T47D (cell line): Measurements from ENCODE around the gene PPP1R12B.
"Not testable (repeated sequence)": the region's sequence is repeated elsewhere in the genome, so short reads cannot be mapped to it uniquely, and the experiment has no call there.

Source experiments
- DNase-seq, 2 experiments: peaks; one replicate each; pipeline versions ENCODE4 v3.0.0 to v3.0.0-alpha.2; 2011 to 2012; ENCODE audit warnings: low read depth in 1 of 2, low spot score in 1 of 2
- JUND ChIP-seq: IDR thresholded peaks from 2 replicates; pipeline ENCODE4 v1.6.1; 2012; ENCODE audit warnings: low read depth
- in situ Hi-C: cut with HindIII; loops from 2 replicates; pipeline ENCODE4 v1.10.0; 2016; ENCODE audit warnings: low sequenced_read_pairs, low pct_unique_long_range_greater_than_20kb

The PPP1R12B gene

DNA sequence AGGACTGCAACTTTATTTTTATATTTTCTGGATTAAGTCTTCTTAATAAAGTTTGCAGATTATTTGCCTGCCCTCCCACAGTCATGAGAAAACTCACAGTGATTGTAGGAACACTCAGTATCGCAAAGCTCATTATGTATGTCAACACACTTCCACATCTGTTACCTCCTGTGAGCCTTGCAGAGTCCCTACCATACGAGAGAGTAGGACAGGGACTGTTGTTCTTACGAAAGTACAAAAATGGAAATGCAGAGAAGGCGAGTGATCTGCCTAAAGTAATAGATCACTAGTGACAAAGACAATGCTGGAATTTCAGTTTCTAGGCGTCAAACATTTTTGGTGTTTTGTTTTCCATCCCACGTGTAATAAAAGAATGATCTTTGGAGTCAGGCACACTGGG, 230.1 kb downstream of the PPP1R12B start:
- DNase-seq, result no peak
- in situ Hi-C loops, result no loop called here
- TF ChIP-seq JUND, result no peak

DNA sequence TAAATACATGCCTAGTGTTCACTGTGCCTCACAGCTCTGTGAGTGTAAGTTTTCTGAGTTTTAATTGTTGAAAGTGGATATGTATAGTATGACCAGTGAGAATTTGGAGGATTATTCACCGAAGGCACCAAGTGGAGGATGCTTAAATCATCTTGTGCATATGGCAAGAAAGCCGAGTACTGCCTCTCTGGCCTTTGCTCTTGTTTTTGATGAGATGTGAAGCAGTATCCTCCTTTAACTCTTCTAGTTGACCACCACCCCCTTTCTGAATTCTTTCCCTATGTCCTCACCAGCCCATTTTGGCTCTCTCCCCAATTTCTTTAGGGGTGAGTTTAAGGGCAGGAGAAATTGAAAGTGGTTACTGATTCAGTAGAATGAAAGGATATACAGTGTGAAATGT, 231.3 kb downstream of the PPP1R12B start:
- DNase-seq, result no peak
- TF ChIP-seq JUND, result no peak

DNA sequence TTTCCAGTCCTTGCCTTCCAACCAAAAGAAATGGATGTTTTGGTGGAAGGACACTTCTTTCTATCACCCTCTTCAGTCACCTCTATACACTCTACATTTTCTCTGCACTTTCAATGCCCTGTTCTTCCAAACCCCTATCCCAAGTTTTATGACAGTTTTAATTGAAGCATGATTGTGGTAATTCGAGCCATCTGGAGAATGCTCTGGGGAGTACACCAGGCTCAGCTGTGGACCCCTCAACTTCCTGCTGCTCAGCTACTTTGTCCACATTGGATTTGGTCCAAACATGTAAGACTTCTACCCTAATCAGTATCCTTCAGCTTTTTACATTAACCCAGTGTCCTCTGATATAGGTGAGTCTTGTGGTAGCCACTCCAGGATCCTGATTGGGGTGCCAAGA, 232.1 kb downstream of the PPP1R12B start:
- no peak for DNase-seq
- in situ Hi-C loops, result no loop called here
- no peak for TF ChIP-seq JUND

More for the DNA sequence above, 231.3 kb downstream of the PPP1R12B start:
- in situ Hi-C loops, result no loop called here

DNA sequence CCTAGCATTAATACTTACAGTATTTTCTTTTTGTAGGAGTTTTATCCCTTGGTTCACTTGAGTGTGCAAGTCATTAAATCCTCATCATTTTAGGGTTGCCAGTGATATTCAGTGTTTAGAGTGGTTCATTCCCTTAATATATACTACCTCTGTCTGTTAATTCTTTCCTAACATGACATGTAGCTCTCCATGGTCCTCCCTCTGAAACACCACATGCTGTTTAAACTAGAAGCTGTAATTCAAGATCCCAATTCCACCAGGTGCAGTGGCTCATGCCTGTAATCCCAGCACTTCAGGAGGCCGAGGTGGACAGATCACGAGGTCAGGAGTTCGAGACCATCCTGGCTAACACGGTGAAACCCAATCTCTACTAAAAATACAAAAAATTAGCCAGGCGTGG, 233.9 kb downstream of the PPP1R12B start:
- DNase-seq, in situ Hi-C loops: not testable (repeated sequence)

DNA sequence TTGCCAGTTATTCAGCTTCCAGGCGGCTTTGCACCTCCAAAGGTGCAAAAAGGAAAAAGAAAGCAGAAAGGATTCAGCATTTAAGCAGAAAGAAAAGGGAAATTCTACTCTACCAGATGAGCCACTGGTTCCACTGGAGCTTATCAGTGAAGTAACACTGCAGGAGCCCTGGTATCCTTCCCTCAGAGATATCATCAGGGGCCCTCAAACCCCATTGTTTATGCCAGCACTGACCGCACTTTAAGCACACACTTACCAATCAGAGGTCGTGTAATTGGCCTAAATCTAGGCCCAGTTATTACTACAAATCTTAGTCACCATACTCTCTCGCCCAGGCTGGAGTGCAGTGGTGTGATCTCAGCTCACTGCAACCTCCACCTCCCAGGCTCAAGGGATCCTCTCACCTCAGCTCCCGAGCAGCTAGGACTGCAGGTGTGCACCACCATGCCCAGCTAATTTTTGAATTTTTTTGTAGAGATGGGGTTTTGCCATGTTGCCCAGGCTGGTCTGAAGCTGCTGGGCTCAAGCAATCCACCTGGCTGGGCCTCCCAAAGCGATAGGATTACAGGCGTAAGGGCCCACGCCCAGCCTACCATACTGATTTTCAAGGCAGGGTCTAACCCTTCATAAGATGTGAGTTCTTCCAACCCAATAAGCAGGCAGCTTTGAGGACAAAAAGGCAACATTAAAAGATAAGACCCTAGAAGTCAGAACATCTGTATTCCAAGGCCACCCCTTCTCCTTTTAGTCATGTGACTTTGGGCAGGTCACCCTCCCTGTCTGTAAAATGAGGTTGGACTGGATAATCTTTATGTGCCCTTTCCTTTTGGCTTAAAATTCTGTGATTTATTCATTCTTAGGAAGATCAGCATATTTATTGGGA, 236.4 kb downstream of the PPP1R12B start:
- in situ Hi-C loops, result no loop called here

DNA sequence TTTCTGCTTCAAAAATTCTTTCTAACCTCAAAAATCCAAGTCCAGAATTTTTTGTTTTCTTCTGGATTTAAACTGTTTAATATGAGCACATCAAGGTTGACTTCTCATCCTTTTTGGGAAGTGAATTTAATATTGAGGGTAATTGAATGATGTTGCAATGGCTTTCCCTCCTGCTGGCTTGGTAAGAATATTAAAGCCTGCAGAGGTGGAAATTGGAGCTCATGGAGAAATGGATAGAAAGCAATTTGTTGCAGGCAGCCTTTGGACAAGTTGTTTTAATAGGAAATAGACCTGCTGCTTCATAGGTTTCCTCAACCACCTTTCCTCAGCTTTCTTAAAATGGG, 237.1 kb downstream of the PPP1R12B start:
- in situ Hi-C loops, result no loop called here
- DNase-seq, result no peak
- no peak for TF ChIP-seq JUND

More for the DNA sequence above, 236.4 kb downstream of the PPP1R12B start:
- no peak for DNase-seq
- no peak for TF ChIP-seq JUND

DNA sequence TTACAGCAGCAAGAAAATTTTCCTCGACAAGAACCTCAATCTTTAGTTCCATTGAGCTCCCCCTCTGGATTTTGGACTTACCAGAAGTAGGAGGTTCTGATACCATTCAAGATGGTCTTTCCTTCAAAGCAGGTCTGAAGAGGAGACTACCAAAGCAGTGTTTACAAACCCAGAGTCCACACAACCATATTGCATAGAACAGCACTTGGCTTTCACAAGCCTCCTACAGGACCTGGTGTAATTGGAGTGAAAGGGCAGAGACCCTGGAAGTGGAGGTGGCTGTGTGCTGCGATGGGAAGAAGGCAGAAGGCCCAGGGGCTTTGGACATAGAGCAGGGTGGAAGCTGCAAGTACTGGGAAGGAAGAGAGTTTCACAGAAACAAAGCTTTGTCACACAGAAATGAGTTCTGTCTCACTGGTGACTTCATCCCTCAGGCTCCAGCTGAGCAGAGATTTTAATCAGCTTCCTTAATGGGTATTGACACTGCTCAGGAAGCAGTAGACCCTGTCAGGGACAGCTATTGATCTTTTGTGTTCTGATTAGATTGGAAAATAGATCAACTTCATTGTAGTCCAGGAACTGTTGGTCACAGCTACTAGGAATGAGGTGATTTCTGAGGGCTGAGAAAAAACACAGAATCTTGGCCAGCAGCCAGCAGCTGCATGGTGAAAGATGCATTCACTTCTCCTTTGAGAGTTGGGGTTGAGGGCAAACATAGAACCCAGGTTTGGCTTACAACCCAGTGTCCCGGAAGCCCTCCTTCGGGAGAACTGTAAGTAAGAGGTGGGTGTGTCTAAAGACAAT, 237.7 kb downstream of the PPP1R12B start:
- no peak for TF ChIP-seq JUND
- in situ Hi-C loops, result no loop called here

DNA sequence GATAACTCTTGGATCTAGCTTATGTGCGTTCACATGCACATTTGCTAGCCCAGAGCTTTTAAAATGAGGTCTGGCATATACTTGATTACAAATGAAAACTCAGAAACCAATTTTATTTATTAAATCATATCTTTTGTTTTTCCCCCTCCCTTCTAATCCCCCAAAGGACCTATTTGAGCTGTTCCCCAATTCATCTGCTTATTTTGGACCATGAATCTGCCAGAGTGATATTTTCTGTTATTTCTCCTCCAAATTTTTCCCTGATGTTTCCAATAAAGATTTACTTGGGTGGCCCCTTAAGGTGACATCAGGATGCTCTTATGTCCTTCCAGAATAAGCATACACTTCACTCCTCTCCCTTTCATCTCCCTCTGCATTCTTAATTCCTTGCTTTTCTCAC, 238.4 kb downstream of the PPP1R12B start:
- TF ChIP-seq JUND, result no peak
- DNase-seq, result no peak
- in situ Hi-C loops, result no loop called here

More for the DNA sequence above, 237.7 kb downstream of the PPP1R12B start:
- DNase-seq, result peak in 1 of 2 experiments; percentile 59

DNA sequence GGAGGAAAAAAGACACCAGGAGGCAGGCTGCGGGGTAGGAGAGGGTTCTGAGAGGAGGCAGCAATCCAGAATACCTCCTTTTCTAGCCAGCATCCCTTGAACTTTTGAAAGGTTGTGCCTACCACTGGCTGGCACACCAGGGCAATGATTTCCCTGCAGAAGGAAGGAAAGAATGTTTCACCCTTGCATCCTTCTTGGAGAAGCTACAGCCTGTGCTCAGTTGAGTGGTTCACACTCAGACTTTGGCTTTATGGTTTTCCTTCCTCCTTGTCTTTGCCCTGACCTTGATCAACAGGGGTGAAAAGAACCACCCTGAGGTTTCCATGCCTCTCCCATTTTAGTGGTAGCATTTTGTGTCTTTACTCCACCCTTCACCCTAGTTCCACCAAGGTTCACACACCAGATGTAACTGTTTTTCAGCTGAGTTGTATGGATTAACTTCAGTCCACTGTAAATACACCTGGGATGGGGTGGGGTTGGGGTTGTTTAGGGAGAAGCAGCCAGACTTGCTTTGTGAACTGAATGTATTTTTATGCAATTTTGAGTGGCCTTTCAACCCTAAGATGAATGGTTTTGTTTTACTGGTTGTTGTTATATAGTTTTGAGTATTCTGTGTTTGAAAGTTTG, 239.5 kb downstream of the PPP1R12B start:
- in situ Hi-C loops, result no loop called here

DNA sequence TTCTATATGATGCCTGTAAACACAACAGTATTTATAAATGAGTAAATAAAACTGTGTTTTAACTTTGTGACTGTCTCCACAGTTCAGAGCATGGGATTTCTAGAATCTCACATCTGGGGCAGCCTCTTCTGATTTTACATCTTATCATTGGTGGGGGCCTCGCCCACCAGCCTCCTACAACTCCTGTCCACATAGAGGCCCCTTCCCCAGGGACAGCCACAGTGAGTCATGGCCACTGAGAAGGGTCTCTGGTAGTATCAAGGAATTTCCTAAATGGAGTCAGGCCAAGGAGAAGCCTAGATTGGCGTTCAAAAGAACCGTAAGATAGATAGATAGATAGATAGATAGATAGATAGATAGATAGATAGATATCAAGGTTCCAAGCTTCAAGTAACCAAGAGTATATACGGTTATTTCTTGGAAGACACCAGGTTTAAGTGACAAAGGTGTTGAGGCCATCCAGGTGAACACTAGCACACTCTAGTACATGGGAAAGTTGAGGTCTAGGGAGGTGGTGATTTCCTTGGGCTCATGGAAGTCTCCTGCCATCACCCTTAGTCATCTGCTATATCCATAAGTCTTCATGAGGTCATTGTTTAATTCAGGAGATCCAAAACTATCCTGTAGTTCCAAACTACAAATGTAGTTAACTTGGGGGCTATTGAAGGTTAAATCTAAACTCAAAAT, 240.1 kb downstream of the PPP1R12B start:
- DNase-seq, result no peak
- in situ Hi-C loops, result no loop called here
- TF ChIP-seq JUND, result no peak

More for the DNA sequence above, 239.5 kb downstream of the PPP1R12B start:
- DNase-seq, result no peak
- no peak for TF ChIP-seq JUND

DNA sequence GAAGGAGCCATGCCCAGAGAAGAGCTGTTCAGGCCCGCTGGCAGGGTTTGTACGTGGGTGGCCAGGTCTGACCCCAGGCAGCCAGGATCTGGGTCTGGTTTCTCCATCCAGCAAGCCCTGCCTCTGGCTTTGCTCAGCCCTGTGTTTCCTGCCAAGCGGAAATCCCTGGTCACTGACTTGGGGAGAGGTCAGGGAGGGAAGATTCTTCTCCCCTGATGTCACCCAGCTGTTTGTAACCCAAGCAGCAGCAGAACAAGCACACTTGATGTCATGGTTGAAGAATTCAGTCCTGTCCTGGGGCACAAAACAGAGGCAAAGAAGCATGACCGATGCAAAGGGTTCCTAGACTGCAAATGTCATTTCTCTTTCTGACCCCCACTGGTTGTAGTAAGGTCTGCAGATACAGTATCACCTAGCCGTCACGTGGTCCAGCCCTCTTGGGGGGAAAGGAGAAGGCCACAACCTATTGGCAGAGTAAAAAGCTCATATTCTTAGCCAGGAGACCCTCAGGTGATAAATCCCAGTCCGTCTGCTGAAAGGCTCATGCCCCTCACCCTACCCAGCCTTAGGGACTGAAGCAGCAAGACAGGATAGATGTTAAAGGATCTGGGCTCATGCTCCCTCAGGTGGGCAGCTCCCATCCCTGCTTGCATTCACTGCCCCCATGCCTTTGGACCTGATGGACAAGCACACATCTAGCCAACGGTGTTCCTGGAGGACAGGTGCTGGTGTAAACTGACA, 240.9 kb downstream of the PPP1R12B start:
- peak; percentile 94 for TF ChIP-seq JUND
- in situ Hi-C loops, result no loop called here
- peak; percentile 55 to 89 for DNase-seq

DNA sequence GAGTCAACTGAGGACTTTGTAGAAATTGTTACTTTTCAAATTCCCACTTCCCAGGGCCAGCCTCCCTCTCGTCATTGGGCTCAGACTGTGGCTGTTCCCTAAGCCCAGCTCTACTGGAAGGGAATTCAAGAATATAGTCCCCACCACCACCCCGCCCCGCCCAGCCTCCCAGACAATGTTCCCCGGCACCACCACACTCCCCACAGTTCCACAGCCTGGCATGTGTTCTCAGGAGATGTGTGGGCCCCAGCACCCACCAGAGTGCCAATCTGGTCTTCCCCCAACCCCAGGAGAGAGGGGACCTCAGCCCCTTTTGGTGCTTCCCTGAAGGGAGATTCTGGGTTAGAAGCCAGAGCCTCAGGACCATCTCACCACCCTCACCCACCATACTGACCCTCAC, 241.6 kb downstream of the PPP1R12B start:
- in situ Hi-C loops, result no loop called here
- no peak for TF ChIP-seq JUND
- no peak for DNase-seq
